ENCODE results near the gene ATXN7L2.

The ATXN7L2 gene

GRCh38 chr1:109535481-109535880, 51.8 kb downstream of the ATXN7L2 start:
- H3K27me3 ChIP-seq (ENCODE audit: insufficient read depth, low read length) = no peaks in the 10 kb centered on the region
- H3K18ac ChIP-seq (ENCODE audit: low read length) = no peak overlapping the region
- H2AK5ac ChIP-seq (ENCODE audit: low read length) = no peak overlapping the region
- H3K4me3 ChIP-seq (ENCODE audit: low read depth, low read length) = no peak overlapping the region
- no peak overlapping the region for H2AFZ ChIP-seq (ENCODE audit: insufficient read depth, low read length, poor library complexity)
- H3K79me2 ChIP-seq (ENCODE audit: control insufficient read depth, insufficient read depth, low read length, poor library complexity) = no peaks in the 10 kb centered on the region
- no CpG with 5 or more reads among the region's 4 CpGs for WGBS (ENCODE audit: extremely low coverage, insufficient coverage, insufficient read length)
- H4K91ac ChIP-seq (ENCODE audit: low read depth, low read length) = no peak overlapping the region
- H3K9me3 ChIP-seq (ENCODE audit: insufficient read depth, low read depth, low read length) = no peaks in the 10 kb centered on the region
- H4K8ac ChIP-seq (ENCODE audit: low read depth, low read length) = no peak overlapping the region
- no peak overlapping the region for H2BK5ac ChIP-seq (ENCODE audit: low read depth, low read length, poor library complexity)
- no peak for DNase-seq
- H3K36me3 ChIP-seq (ENCODE audit: control insufficient read depth in 1 of 2, insufficient read depth in 2 of 2, low read length in 2 of 2) = no peaks in the 10 kb centered on the region
- no peak overlapping the region for H4K12ac ChIP-seq (ENCODE audit: low read depth, low read length)
- no peak overlapping the region for H2BK120ac ChIP-seq (ENCODE audit: insufficient read depth, low read length, poor library complexity)
- no peak overlapping the region for H3K23ac ChIP-seq (ENCODE audit: low read length)
- no peak overlapping the region for H3K14ac ChIP-seq (ENCODE audit: low read length)
- H3K9ac ChIP-seq (ENCODE audit: low read length) = no peak overlapping the region
- H3K79me1 ChIP-seq (ENCODE audit: low read length) = no peaks in the 10 kb centered on the region
- H3K4me1 ChIP-seq (ENCODE audit: control insufficient read depth in 1 of 2, insufficient read depth in 2 of 2, low read length in 2 of 2) = peaks cover 0 to 2% of the 10 kb centered on the region in 2 experiments
- H3K27ac ChIP-seq (ENCODE audit: low read depth, low read length) = no peak overlapping the region
- H2BK12ac ChIP-seq (ENCODE audit: low read length) = no peak overlapping the region
- no peak overlapping the region for H3K4me2 ChIP-seq (ENCODE audit: low read length)
- H3K4ac ChIP-seq (ENCODE audit: low read depth, low read length) = no peak overlapping the region

- DNase-seq = no peak
- WGBS (ENCODE audit: extremely low coverage, insufficient coverage, insufficient read length) = no CpG with 5 or more reads among the region's 5 CpGs
- Histone ChIP-seq H2BK120ac (ENCODE audit: insufficient read depth, low read length, poor library complexity) (no peak overlapping the region), H3K36me3 (ENCODE audit: control insufficient read depth in 1 of 2, insufficient read depth in 2 of 2, low read length in 2 of 2) (no peaks in the 10 kb centered on the region), H3K4me2 (ENCODE audit: low read length) (no peak overlapping the region), H4K8ac (ENCODE audit: low read depth, low read length) (no peak overlapping the region), H3K79me2 (ENCODE audit: control insufficient read depth, insufficient read depth, low read length, poor library complexity) (no peaks in the 10 kb centered on the region), H3K4ac (ENCODE audit: low read depth, low read length) (no peak overlapping the region), H3K27me3 (ENCODE audit: insufficient read depth, low read length) (no peaks in the 10 kb centered on the region), H3K9ac (ENCODE audit: low read length) (no peak overlapping the region), H3K23ac (ENCODE audit: low read length) (no peak overlapping the region), H4K91ac (ENCODE audit: low read depth, low read length) (no peak overlapping the region), H2BK12ac (ENCODE audit: low read length) (no peak overlapping the region), H3K27ac (ENCODE audit: low read depth, low read length) (no peak overlapping the region), H3K4me3 (ENCODE audit: low read depth, low read length) (no peak overlapping the region), H4K12ac (ENCODE audit: low read depth, low read length) (no peak overlapping the region), H3K4me1 (ENCODE audit: control insufficient read depth in 1 of 2, insufficient read depth in 2 of 2, low read length in 2 of 2) (peaks cover 0 to 2% of the 10 kb centered on the region in 2 experiments), H2AFZ (ENCODE audit: insufficient read depth, low read length, poor library complexity) (no peak overlapping the region), H2AK5ac (ENCODE audit: low read length) (no peak overlapping the region), H3K14ac (ENCODE audit: low read length) (no peak overlapping the region), H3K79me1 (ENCODE audit: low read length) (no peaks in the 10 kb centered on the region), H2BK5ac (ENCODE audit: low read depth, low read length, poor library complexity) (no peak overlapping the region), H3K18ac (ENCODE audit: low read length) (no peak overlapping the region), H3K9me3 (ENCODE audit: insufficient read depth, low read depth, low read length) (no peaks in the 10 kb centered on the region)
Measured at GRCh38 chr1:109535971-109536491, 52.3 kb downstream of the ATXN7L2 start.

GRCh38 chr1:109537450-109538178, 53.9 kb downstream of the ATXN7L2 start:
- no peak overlapping the region for H3K4me3 ChIP-seq (ENCODE audit: low read depth, low read length)
- no CpG with 5 or more reads among the region's 9 CpGs for WGBS (ENCODE audit: extremely low coverage, insufficient coverage, insufficient read length)
- H3K79me1 ChIP-seq (ENCODE audit: low read length) = no peaks in the 10 kb centered on the region

DNA sequence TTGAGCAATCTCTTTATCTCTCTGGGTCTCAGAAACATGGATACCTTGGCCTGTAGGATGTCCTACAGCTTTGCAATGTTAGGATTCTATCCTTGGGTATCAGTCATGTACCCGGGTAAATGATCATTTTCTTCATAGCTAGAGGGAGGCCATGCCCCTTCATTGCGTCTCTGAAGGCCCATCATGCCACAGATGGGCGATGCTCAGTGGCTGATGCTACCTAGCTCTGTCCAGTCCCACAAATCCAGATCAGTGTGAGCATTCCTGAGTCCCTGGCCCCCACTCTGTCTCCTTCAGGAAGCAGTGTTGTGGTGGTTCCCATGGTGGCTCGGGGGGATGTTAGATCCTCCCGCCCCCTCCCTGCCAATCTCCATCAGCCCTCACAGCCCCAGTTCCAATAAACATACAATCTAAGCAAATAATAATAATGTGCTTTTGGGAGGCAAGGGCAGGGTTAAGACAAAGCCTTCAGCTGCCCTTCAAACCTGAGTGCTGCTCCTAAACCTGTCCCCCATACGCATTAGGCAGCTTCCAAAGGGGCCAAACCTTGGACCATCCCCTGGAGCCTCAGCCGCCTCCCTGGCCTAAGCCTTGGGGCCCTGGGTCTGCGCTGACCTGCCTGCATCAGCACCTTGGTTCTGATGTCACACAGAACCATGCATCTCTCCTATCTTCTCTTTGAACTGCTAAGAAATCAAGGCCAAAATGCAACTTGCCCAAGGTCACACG, 55.3 kb downstream of the ATXN7L2 start:
- H4K91ac ChIP-seq (ENCODE audit: low read depth, low read length) = no peak overlapping the region
- no peak overlapping the region for H3K4me2 ChIP-seq (ENCODE audit: low read length)
- no peak for DNase-seq
- H4K8ac ChIP-seq (ENCODE audit: low read depth, low read length) = no peak overlapping the region
- H3K9me3 ChIP-seq (ENCODE audit: insufficient read depth, low read depth, low read length) = no peaks in the 10 kb centered on the region
- WGBS (ENCODE audit: extremely low coverage, insufficient coverage, insufficient read length) = no CpG with 5 or more reads among the region's 9 CpGs
- H2BK120ac ChIP-seq (ENCODE audit: insufficient read depth, low read length, poor library complexity) = no peak overlapping the region
- H3K23ac ChIP-seq (ENCODE audit: low read length) = no peak overlapping the region
- H2BK12ac ChIP-seq (ENCODE audit: low read length) = no peak overlapping the region
- H3K4me3 ChIP-seq (ENCODE audit: low read depth, low read length) = no peak overlapping the region
- no peak overlapping the region for H3K27ac ChIP-seq (ENCODE audit: low read depth, low read length)
- no peak overlapping the region for H3K18ac ChIP-seq (ENCODE audit: low read length)
- H3K79me2 ChIP-seq (ENCODE audit: control insufficient read depth, insufficient read depth, low read length, poor library complexity) = no peaks in the 10 kb centered on the region
- H2BK5ac ChIP-seq (ENCODE audit: low read depth, low read length, poor library complexity) = no peak overlapping the region
- H3K4ac ChIP-seq (ENCODE audit: low read depth, low read length) = no peak overlapping the region
- H3K14ac ChIP-seq (ENCODE audit: low read length) = no peak overlapping the region
- no peak overlapping the region for H2AK5ac ChIP-seq (ENCODE audit: low read length)
- no peak overlapping the region for H4K12ac ChIP-seq (ENCODE audit: low read depth, low read length)
- no peaks in the 10 kb centered on the region for H3K36me3 ChIP-seq (ENCODE audit: control insufficient read depth in 1 of 2, insufficient read depth in 2 of 2, low read length in 2 of 2)
- H3K4me1 ChIP-seq (ENCODE audit: control insufficient read depth in 1 of 2, insufficient read depth in 2 of 2, low read length in 2 of 2) = no peaks in the 10 kb centered on the region
- no peaks in the 10 kb centered on the region for H3K79me1 ChIP-seq (ENCODE audit: low read length)
- H2AFZ ChIP-seq (ENCODE audit: insufficient read depth, low read length, poor library complexity) = no peak overlapping the region
- no peak overlapping the region for H3K9ac ChIP-seq (ENCODE audit: low read length)
- H3K27me3 ChIP-seq (ENCODE audit: insufficient read depth, low read length) = no peaks in the 10 kb centered on the region

More at GRCh38 chr1:109537450-109538178, 53.9 kb downstream of the ATXN7L2 start:
- no peaks in the 10 kb centered on the region for H3K9me3 ChIP-seq (ENCODE audit: insufficient read depth, low read depth, low read length)
- no peak overlapping the region for H2BK5ac ChIP-seq (ENCODE audit: low read depth, low read length, poor library complexity)
- H3K4me1 ChIP-seq (ENCODE audit: control insufficient read depth in 1 of 2, insufficient read depth in 2 of 2, low read length in 2 of 2) = no peaks in the 10 kb centered on the region
- H2AFZ ChIP-seq (ENCODE audit: insufficient read depth, low read length, poor library complexity) = no peak overlapping the region
- no peak overlapping the region for H4K91ac ChIP-seq (ENCODE audit: low read depth, low read length)
- no peaks in the 10 kb centered on the region for H3K27me3 ChIP-seq (ENCODE audit: insufficient read depth, low read length)
- no peak overlapping the region for H3K18ac ChIP-seq (ENCODE audit: low read length)
- H3K4ac ChIP-seq (ENCODE audit: low read depth, low read length) = no peak overlapping the region
- H3K9ac ChIP-seq (ENCODE audit: low read length) = no peak overlapping the region
- no peaks in the 10 kb centered on the region for H3K36me3 ChIP-seq (ENCODE audit: control insufficient read depth in 1 of 2, insufficient read depth in 2 of 2, low read length in 2 of 2)
- no peak overlapping the region for H3K27ac ChIP-seq (ENCODE audit: low read depth, low read length)
- H3K79me2 ChIP-seq (ENCODE audit: control insufficient read depth, insufficient read depth, low read length, poor library complexity) = no peaks in the 10 kb centered on the region
- no peak overlapping the region for H3K4me2 ChIP-seq (ENCODE audit: low read length)
- no peak overlapping the region for H2BK120ac ChIP-seq (ENCODE audit: insufficient read depth, low read length, poor library complexity)
- DNase-seq = no peak
- H4K12ac ChIP-seq (ENCODE audit: low read depth, low read length) = no peak overlapping the region
- H2AK5ac ChIP-seq (ENCODE audit: low read length) = no peak overlapping the region
- H3K23ac ChIP-seq (ENCODE audit: low read length) = no peak overlapping the region
- no peak overlapping the region for H4K8ac ChIP-seq (ENCODE audit: low read depth, low read length)
- H3K14ac ChIP-seq (ENCODE audit: low read length) = no peak overlapping the region
- no peak overlapping the region for H2BK12ac ChIP-seq (ENCODE audit: low read length)
